Adipose tissue (tissue), 3 donors: ENCODE data around the gene IGHMBP2. TPM values are rescaled to one million over a fixed set of nuclear protein-coding genes. Genes with fewer than 3 reads are reported as not detected.
"Not testable (repeated sequence)": the region's sequence is repeated elsewhere in the genome, so short reads cannot be mapped to it uniquely, and the experiment has no call there.

Experiments
- H3K27ac ChIP-seq: one replicate; pipeline ENCODE4 v1.5.1; 2013; ENCODE audit warnings: low read depth, low read length
- WGBS, 3 donors: extraction: QIAGEN DNeasy Blood & Tissue Kit; methylation state at CpG; one replicate each; pipeline ENCODE4 v1.1.7; 2013; 5-methylcytosine and 5-hydroxymethylcytosine counted together
- polyA plus RNA-seq, 3 donors: library from polyadenylated mRNA; stranded (reverse); fragments of 200-250 nt; gene quantifications; one replicate each; pipeline ENCODE4 v1.2.3, GENCODE V29; 2013
- donor health status: healthy with polysubstance abuse.
- donor health status: Bipolar disorder and iron deficiency.
- donor health status: healthy.

The IGHMBP2 gene
- polyA plus RNA-seq, 3 donors: 7.4 to 23.7 (median 11.3) TPM

DNA sequence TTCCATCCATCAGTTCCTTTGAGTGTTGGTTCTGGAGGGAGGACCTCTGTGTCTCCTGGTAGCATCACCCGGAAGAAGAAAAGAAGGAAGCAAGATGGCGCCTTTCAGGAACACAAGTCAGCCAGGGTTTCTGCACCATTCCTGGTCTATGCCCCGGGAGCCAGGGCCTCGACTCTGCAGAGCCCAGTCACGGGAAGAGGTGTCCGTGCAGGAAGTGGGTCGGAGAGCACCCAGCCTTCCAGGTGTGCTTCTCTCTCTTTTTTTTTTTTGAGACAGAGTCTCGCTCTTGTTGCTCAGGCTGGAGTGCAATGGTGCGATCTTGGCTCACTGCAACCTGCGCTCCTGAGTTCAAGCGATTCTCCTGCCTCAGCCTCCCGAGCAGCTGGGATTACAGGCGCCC, 21.3 kb upstream of the IGHMBP2 start:
- 85 to 89% (median 88%) methylated on average over 13 of the region's 13 CpGs for WGBS, 3 donors
- no peak overlapping the region for H3K27ac ChIP-seq

GRCh38 chr11:68884827-68885226, 18.9 kb upstream of the IGHMBP2 start:
- WGBS, 3 donors: 93 to 98% (median 94%) methylated on average over 15 of the region's 15 CpGs
- H3K27ac ChIP-seq: not testable (repeated sequence)

DNA sequence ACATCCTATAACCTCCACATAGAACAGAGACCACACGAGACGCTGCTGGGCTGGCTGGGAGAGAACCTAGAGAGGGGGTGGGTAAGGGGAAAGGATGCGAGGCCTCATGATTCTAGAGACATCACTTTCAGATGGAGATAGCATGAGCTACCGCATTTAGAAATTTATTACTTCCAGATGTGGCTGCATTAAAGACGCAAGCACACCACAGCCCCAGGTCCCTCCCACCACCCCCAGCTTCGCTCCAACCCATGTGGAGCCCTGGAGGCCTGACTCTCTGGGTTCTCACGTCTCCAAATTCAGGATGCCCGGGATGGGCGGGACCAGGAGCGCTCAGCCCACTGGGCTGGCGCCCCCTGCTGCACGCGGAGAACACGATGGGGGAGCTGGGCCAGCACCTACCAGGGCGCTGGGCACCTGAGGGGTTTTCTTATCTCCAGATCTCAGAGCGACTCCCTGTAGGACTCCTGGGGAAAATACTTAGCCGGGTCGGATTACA, 13.7 kb upstream of the IGHMBP2 start:
- 53 to 63% (median 61%) methylated on average over 18 of the region's 18 CpGs for WGBS, 3 donors
- H3K27ac ChIP-seq: no peak overlapping the region

DNA sequence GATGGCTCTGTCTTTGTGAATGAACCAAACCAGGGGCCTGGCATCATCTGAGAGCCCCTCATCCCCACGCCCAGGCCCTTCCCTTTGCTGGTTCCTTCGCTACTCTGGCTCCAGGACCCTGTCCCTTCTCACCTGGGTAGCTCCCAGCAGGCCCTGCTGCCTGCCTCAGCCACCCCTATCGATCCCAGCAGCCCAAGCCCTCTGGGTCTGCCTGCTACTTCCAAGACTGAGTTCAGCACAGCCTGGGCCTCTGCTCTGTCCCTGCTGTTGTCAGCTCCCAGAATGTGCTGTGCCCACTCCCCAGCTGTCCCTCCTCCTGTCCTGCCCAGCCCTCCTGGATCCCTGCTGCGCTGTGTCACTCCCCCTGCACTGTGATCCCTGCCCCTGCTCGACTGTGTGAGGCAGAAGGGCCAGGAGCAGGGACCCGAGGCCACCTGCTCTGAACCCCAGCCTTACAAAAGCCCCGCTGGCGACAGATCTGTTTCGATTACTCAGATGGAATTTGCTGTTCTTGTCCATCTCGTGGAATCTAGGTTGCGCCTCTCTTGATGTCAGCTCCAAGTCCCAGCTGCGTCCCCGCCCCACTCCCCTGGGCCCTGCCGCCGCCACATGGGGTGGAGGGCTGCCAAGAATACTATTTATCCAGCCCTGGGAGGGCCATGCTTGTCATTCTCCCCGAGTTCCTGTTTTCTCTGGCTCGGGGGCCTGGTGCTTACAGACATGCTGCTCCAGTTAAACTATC, 13.0 kb upstream of the IGHMBP2 start:
- no peak overlapping the region for H3K27ac ChIP-seq
- WGBS, 3 donors: 41 to 55% (median 46%) methylated on average over 17 of the region's 17 CpGs

- WGBS, 3 donors: 62 to 72% (median 69%) methylated on average over 17 of the region's 17 CpGs
- no peak overlapping the region for H3K27ac ChIP-seq
Measured at GRCh38 chr11:68891351-68891948, 12.2 kb upstream of the IGHMBP2 start.

DNA sequence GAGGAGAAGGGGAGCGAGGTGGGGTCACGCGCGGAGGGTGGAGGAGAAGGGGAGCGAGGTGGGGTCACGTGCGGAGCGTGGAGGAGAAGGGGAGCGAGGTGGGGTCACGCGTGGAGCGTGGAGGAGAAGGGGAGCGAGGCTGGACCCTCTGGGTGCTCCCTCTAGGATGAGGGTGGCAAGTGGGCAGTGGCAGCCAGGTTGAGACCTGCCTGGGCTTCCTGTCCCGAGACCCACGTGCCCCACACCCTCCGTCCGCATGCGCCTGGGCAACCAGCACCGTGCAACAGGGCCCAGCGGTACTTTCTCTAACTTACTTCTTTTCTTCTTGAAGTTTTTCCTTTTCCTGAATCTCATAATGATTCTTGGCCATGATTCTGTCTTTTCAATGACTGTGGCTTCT, 11.1 kb upstream of the IGHMBP2 start:
- 94 to 97% (median 95%) methylated on average over 17 to 20 of the region's 20 CpGs for WGBS, 3 donors
- no peak overlapping the region for H3K27ac ChIP-seq

GRCh38 chr11:68893282-68893681, 10.4 kb upstream of the IGHMBP2 start:
- WGBS, 3 donors: 90 to 92% (median 91%) methylated on average over 5 of the region's 5 CpGs
- H3K27ac ChIP-seq: no peak overlapping the region

DNA sequence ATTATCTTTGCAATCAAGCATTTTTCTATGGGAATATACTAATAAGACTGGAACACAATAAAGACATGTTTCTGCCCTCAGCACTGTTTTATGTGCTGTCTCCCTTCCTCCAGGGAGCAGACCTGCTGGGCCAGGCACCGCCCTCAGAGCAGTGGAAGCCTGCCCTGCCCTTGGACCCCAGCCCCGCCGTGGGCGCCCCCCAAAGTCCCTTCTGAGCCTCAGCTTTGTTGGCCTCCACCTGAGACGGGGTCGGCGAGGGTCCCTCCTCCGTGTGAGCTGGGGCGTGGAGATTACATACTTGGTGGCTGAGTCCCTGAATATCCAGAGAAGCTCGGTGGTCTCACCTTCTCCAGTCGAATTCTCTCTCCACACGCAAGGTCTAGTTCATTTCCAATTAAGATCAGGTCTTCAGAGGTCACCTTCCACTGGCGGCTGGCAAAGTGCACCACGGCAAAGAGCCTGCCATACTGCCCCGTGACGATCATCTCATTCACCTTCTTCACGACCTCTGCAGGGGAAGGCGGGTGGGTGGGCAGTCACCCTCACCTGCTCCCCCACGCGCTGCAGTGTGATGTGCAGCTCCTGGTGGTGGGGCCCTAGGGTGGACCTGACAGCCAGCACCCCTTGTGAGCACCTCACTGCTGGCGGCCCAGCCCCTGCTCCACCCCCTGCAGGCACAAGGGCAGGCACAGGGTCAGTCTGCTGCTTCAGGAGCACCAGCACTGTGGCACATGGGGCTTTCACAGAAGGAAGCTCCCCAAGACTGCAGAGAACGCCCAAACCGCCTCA, 7.3 kb upstream of the IGHMBP2 start:
- 92 to 94% (median 94%) methylated on average over 23 of the region's 23 CpGs for WGBS, 3 donors

DNA sequence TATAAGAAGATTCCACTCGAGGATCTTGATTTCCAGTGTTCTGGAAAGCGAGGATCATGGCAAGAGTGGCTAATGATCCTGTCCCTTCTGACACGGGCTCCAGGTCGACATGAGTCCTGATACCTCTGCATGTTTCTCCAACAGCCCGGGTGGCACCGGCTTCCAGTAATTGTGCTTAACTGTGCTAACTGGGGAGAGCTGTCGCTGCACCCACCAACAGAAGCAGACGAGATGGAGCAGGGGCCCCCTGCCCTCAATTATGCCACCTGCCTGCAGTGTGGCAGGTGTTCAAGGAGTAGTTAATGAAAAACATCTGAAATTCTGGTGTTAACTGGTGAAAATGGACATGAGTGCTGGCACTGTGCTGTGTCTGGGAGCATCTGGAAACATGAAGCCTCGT, 6.2 kb upstream of the IGHMBP2 start:
- H3K27ac ChIP-seq: no peak overlapping the region
- WGBS, 3 donors: 92 to 93% (median 92%) methylated on average over 9 of the region's 9 CpGs

More for the DNA sequence above, 7.3 kb upstream of the IGHMBP2 start:
- no peak overlapping the region for H3K27ac ChIP-seq

DNA sequence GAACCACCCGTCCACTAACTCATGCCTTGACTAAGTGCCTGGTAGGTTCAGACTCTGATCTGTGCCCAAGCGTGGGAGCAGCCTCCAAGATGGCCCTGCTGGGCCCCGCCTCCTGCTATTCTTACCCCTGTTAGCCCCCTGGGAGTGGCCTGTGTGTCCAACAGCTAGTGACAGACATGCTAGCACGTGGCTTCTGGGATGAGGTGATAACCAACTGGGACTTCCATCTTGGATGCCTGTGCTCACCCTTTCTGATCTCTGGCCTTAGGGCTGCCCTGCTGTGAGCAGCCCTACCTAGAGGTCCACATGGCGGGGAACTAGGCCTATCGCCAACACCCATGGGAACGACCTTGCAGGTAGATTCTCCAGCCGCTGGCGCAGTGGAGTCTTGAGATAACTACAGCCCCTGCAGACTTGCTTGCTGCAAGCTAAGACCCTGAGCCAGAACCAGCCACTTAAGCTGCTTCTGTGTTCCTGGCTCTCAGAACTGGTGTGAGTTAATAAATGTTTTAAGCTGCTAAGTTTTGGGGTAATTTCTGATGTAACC, 2.8 kb upstream of the IGHMBP2 start:
- 61 to 89% (median 86%) methylated on average over 9 of the region's 9 CpGs for WGBS, 3 donors
- no peak overlapping the region for H3K27ac ChIP-seq

- 1 to 3% (median 2%) methylated on average over 24 of the region's 24 CpGs for whole genome bisulfite sequencing, 3 donors
Measured at GRCh38 chr11:68904248-68904847, 657 bp downstream of the IGHMBP2 start.

DNA sequence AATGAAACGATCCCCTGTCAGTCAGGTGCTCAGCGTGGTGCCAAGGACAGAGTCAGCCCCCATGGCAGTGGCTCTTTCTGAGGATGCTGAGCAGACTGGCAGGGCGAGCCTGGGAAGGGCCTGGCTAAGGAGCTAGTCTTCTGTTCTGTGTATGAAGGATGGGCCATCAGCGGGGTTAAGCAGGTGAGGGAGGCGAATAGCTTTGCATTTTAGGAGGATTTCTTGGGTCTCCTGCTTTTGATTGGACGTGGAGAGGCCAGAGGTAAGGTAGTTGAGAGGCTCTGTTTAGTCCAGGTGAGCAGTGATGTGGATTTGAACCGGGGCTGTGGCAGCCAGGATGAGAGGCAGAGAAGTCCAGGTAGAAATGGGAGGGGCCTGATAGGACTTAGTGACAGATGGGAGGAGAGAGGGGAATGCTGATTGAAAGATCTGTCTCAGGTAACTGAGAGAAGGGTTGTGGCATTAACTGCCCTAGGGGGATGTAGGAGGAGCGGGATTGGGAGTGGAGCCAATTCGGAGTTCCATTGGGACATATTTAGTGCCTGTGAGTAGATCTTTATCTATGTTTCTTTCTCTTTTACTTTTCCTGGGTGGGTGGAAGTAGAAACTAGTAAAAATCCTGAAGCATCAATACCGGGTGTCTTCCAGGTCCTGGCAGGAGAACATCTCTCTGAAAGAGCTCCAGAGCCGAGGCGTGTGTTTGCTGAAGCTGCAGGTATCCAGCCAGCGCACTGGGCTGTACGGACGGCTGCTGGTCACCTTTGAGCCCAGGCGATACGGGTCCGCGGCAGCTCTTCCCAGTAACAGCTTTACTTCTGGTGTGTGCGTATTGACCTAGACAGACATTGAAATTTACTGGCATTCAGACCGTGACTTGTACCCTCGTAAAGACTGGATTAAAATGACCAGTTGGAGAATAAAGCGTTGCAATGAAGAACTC, 2.0 kb downstream of the IGHMBP2 start:
- WGBS, 3 donors: 86 to 91% (median 91%) methylated on average over 23 of the region's 23 CpGs
- H3K27ac ChIP-seq: no peak overlapping the region

More at GRCh38 chr11:68904248-68904847, 657 bp downstream of the IGHMBP2 start:
- no peak overlapping the region for H3K27ac ChIP-seq

GRCh38 chr11:68908273-68908672, 4.6 kb downstream of the IGHMBP2 start:
- 90 to 94% (median 91%) methylated on average over 5 of the region's 5 CpGs for WGBS, 3 donors
- no peak overlapping the region for H3K27ac ChIP-seq

- 80 to 88% (median 85%) methylated on average over 8 of the region's 8 CpGs for WGBS, 3 donors
- no peak overlapping the region for H3K27ac ChIP-seq
Measured at GRCh38 chr11:68910965-68911364, 7.3 kb downstream of the IGHMBP2 start.

DNA sequence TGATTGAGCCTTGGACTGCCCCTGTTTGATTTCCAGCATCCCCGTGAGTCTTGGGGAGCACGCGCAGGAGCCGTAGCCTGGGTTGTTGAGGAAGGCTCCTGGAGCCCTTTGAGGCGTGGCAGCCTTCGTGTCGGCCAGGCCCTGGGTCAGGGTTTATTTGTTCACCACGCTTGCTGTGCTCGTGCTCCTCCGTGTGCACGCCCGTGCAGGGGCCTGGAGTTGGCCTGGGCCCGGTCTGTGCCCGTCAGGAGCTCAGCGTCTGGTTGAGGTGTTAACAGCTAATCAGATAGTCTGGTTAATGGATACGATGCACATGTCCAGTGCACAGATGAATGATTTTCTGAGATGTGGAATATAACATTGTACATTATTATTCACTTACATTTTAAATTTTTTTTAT, 8.0 kb downstream of the IGHMBP2 start:
- H3K27ac ChIP-seq: no peak overlapping the region
- WGBS, 3 donors: 94 to 98% (median 95%) methylated on average over 16 of the region's 16 CpGs

GRCh38 chr11:68912254-68912653, 8.6 kb downstream of the IGHMBP2 start:
- 89 to 96% (median 94%) methylated on average over 5 of the region's 5 CpGs for WGBS, 3 donors
- H3K27ac ChIP-seq: no peak overlapping the region

GRCh38 chr11:68913188-68913587, 9.5 kb downstream of the IGHMBP2 start:
- WGBS, 3 donors: 94 to 98% (median 96%) methylated on average over 5 of the region's 5 CpGs
- no peak overlapping the region for H3K27ac ChIP-seq
